ENCODE results near the gene MAN1C1. TPM values are rescaled to one million over a fixed set of nuclear protein-coding genes. Genes with fewer than 3 reads are reported as not detected.

Gene MAN1C1
- total RNA-seq, 1 experiment from 2014 or later, result 0.26 TPM

DNA sequence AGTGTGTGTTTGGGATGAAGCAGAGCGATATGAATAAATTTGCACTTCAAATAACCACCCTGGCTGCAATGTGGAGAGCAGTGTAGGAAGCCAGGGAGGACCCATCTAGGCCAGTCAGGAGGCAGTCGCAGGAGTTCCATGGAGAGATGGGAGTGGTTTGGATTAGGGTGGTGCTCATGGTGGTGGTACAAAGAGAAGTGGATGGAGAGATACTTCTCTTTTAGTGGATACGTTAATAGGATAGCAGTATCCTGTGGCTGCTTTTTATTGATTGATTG is 58.2 kb downstream of the MAN1C1 start:
- no peaks in the 10 kb centered on the region for H3K36me3 ChIP-seq
- H3K4me3 ChIP-seq, result no peak overlapping the region
- no peaks in the 10 kb centered on the region for H3K9me3 ChIP-seq
- H3K27me3 ChIP-seq, result 0 out of 2 replicates have a peak, but pooled peaks cover 2% of the 10 kb centered on the region
- no peak for DNase-seq

DNA sequence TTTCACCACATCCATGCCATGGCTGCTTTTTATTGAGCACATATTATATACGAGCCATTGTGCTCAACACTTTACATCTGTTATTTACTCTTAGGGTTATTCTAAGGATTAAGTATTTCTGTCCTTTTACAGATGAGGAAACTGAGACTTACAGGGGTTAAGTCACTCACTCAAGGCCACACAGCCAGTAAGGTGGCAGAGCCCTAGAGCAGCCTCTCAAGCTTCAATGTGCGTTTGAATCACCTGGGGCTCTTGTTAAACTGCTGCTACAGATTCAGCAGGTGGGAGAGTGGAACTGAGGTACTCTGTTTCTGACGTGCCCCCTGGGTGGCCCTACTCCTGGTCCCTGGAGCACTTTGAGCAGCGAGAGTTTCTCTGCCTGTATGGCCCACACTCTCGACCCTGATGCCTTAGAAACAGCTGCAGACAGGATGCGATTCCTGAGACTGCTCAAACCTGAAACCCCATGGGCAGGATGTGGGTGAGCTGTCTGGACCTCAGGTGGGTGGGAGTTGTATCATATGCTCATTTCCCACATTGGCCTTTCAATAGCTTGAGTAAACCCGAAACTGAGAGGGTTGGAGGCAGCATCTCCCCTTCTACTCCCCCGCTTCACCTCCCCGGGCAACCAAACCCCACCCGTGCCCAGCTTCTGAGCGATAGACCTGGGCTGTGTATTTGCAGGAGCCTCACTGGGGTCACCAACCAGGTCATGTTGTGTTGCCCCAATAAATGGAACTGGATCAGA is 59.3 kb downstream of the MAN1C1 start:
- 0 out of 2 replicates have a peak, but pooled peaks cover 2% of the 10 kb centered on the region for H3K27me3 ChIP-seq
- no peaks in the 10 kb centered on the region for H3K36me3 ChIP-seq
- H3K4me3 ChIP-seq, result no peak overlapping the region
- no peaks in the 10 kb centered on the region for H3K9me3 ChIP-seq
- no peak for DNase-seq

DNA sequence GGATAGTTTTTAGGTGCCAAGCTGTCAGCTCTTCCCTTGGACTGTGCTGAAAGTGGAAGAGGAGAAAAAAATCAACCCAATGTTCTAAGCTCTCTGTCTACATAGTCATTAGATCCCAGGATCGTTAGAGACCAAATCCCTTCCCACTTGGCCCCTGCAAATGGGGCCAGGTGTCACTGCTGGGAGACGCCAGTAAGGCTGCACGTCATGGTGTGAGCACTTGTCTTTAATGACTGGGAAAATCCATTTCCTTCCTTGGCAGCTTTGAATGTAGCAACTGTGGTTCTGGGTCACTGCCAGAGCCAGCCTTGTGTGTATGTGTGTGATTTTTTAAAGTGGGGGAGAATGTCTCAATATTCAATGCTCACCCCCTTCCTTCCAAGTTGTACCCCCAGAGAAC is 59.9 kb downstream of the MAN1C1 start:
- Histone ChIP-seq H3K36me3 (no peaks in the 10 kb centered on the region), H3K27me3 (0 out of 2 replicates have a peak, but pooled peaks cover 2% of the 10 kb centered on the region), H3K9me3 (no peaks in the 10 kb centered on the region), H3K4me3 (no peak overlapping the region)
- DNase-seq, result peak; percentile 57

DNA sequence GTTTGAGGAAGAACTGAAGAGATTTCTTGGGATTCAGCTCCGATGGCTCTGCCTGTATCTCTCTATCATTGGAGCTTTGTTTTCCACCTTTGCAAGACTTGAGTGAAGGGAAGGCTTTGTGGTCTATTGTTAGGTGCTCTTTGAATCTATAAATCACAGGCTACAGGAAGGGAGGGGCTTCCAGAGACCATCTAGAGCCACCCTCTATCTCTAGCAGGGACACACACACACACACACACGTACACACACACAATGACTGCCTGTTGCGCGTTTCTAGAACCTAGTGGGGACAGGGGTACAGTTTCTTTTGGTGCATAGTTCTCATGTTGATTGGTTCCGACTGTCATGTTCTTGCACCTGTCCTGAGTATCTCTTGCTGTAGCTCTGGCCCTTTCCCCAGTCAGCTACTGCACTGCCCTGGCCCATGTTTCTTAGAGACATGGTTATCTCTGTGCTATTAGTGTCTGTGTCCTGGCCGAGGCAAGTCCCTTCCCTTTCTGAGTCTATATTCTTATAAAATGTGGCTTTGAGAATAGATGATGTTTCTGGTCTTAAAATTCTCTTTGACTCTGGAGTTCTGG is 60.7 kb downstream of the MAN1C1 start:
- no peak for DNase-seq
- H3K27me3 ChIP-seq, result 0 out of 2 replicates have a peak, but pooled peaks cover 2% of the 10 kb centered on the region
- H3K36me3 ChIP-seq, result no peaks in the 10 kb centered on the region
- H3K9me3 ChIP-seq, result no peaks in the 10 kb centered on the region
- H3K4me3 ChIP-seq, result no peak overlapping the region

DNA sequence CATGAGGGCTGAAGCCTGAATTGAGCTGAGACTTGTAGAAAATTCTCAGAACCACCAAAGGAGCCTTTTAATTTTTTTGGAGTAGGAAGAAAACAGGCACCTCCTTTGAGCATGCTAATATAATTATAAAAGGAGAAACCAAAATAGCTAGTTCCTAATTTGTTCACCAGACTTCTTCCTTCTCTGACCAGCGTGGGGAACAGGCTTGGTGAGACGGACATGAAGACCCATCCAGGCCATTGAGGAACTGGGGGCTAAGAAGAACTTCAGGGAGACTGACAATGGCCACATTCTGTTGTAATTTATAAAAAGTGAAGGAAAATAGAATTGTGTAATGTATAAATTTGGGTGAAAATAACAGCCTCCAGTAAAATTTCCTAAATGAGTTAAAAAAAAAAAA is 62.6 kb downstream of the MAN1C1 start:
- Histone ChIP-seq H3K4me3 (no peak overlapping the region), H3K27me3 (0 out of 2 replicates have a peak, but pooled peaks cover 2% of the 10 kb centered on the region), H3K9me3 (no peaks in the 10 kb centered on the region), H3K36me3 (no peaks in the 10 kb centered on the region)
- no peak for DNase-seq

DNA sequence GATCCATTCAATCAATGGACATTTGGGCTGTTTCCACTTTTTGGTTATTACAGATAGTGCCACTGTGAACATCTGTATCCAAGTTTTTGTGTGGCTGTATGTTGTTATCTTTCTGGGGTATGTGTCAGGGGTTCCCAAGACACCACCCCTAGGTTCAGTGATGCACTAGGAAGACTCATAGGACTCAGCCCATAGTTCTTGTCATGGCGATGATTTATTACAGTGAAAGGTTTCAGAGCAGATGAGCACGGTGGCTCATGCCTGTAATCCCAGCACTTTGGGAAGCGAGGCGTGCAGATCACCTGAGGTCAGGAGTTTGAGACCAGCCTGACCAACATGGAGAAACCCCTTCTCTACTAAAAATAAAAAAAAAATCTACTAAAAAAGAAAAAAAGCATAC is 64.1 kb downstream of the MAN1C1 start:
- H3K4me3 ChIP-seq, result no peak overlapping the region
- DNase-seq, result no peak
- H3K27me3 ChIP-seq, result 0 out of 2 replicates have a peak, but pooled peaks cover 2% of the 10 kb centered on the region
- H3K9me3 ChIP-seq, result no peaks in the 10 kb centered on the region
- H3K36me3 ChIP-seq, result no peaks in the 10 kb centered on the region

DNA sequence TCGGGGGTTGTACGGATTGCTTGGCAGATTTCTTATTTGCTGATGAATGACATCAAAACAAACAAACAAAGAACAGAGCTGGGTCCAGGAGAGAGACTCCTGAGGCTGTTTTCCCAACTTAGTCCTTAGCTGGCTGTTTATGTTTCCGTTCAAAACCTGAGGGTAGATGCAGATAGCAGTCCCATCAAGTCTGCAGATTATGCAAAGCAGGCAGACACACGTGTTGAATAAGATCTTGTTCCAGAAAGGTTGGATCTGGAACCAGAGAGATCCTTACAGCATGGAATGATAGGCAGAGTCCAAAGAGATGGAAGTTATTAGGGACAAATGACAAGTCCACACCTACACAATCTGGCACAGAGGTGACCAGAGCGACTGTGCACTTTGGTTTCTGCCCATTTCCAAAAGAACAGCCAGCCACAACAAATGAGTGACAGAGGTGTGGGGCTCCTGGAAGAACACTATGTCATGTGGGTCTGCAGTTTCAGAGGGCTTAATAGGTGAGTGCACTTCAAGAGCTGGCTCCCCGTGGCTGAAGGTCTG is 65.5 kb downstream of the MAN1C1 start:
- H3K27me3 ChIP-seq, result 0 out of 2 replicates have a peak, but pooled peaks cover 2% of the 10 kb centered on the region
- DNase-seq, result no peak
- H3K9me3 ChIP-seq, result no peaks in the 10 kb centered on the region
- no peaks in the 10 kb centered on the region for H3K36me3 ChIP-seq
- H3K4me3 ChIP-seq, result no peak overlapping the region

DNA sequence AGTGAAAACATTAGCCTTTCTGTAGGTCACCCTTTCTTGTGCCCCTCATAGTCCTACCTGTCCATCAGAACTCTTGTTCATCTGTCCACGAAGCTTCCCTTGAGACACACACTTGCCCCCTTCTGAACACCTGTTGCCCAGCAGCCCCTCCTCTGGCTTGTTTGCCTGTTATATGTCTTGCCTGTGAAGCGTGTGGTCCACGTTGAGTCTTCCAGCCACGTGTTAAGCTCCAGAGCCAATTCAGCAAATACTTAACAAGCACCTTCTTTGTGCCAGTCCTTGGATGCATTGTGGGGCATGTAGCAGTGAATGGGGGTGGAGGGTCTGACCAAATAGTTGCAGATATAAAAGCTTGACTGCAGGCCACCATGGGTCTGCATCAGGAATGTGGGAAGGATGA is 66.6 kb downstream of the MAN1C1 start:
- no peaks in the 10 kb centered on the region for H3K9me3 ChIP-seq

DNA sequence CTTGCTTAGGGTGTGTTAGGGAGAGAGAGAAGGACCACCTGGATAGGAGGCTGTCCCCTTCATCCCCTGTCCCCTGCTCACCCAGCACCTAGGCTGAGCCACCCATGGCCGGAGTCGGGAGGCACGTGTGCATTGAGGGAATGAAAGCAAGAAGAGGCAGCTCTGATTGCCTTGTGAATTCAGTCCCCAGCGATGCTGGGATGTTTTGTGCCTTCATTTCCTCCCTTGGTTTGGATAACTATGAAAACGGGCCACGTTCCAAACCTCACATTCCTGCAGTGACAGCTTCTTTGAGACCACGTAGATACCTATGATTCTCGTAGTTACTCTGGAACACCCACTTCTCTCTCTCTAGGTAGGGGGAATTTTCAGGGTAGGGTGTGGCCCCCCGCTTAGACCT is 67.1 kb downstream of the MAN1C1 start:
- Histone ChIP-seq H3K36me3 (no peaks in the 10 kb centered on the region), H3K4me3 (no peak overlapping the region), H3K27me3 (0 out of 2 replicates have a peak, but pooled peaks cover 2% of the 10 kb centered on the region), H3K9me3 (no peaks in the 10 kb centered on the region)
- no peak for DNase-seq

More for the DNA sequence above, 66.6 kb downstream of the MAN1C1 start:
- no peak overlapping the region for H3K4me3 ChIP-seq
- 0 out of 2 replicates have a peak, but pooled peaks cover 2% of the 10 kb centered on the region for H3K27me3 ChIP-seq
- H3K36me3 ChIP-seq, result no peaks in the 10 kb centered on the region
- DNase-seq, result no peak

DNA sequence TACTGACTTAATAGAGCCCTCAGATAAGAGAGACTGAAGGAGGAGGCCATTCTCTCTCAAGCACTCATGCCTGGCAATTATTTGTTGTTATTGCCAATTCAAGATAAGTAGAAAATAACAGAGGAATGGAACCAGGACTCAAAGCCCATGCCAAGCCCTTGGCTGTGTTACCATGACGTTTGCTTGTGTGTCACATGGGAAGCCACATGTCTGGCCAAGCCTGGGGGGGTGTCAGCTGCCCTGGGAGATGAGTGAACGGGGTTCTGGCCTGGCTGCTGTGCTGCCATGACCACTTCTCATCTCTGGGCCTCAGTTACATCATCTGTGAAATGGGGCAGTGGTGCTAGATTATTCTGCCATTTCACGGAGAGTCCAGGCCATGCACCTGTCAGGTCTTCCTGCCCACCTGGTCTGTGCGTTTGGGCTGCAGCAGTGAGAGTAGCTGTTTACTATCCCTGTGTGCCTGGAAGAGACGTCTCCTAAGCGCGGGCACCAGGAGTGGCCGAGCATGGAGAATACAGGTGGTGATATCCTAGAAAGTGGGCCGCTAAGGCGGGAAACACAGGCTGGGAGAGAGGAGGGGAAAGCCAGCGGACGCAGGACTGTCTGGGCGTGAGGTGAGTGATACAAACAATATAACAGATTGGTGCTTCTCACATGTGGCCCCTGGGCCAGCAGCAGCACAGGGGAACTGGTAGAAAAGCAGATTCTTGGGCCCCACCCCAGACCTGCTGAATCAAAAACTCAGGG is 67.8 kb downstream of the MAN1C1 start:
- no peaks in the 10 kb centered on the region for H3K27me3 ChIP-seq
- H3K9me3 ChIP-seq, result no peaks in the 10 kb centered on the region
- DNase-seq, result no peak
- no peak overlapping the region for H3K4me3 ChIP-seq
- H3K36me3 ChIP-seq, result no peaks in the 10 kb centered on the region

DNA sequence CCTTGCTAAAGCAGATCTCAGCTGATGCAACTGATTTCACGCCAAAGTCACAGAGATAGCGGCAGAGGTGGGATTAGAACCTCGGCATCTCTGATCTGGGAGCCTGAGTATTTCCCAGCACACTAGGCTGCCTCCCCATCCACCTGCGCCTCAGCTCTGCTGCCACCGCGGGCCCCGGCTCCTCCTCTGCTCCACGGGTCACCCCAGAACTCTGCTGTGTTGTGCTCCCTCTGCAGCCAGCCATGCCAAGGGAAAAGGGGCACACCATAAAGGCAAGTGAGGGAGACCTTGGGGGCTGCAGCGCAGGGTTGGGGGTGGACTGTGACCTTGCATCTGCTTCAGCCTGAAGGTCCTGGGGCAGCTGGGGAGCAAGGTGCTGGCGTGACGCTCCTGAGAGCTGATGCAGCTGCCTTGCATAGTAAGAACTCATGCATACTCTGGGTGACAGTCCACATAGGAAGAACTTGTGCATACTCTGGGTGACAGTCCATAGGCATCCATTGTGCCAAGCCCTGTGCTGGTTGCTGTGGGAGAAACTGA is 68.7 kb downstream of the MAN1C1 start:
- no peaks in the 10 kb centered on the region for H3K27me3 ChIP-seq
- DNase-seq, result no peak
- H3K36me3 ChIP-seq, result no peaks in the 10 kb centered on the region
- H3K4me3 ChIP-seq, result no peak overlapping the region
- no peaks in the 10 kb centered on the region for H3K9me3 ChIP-seq

DNA sequence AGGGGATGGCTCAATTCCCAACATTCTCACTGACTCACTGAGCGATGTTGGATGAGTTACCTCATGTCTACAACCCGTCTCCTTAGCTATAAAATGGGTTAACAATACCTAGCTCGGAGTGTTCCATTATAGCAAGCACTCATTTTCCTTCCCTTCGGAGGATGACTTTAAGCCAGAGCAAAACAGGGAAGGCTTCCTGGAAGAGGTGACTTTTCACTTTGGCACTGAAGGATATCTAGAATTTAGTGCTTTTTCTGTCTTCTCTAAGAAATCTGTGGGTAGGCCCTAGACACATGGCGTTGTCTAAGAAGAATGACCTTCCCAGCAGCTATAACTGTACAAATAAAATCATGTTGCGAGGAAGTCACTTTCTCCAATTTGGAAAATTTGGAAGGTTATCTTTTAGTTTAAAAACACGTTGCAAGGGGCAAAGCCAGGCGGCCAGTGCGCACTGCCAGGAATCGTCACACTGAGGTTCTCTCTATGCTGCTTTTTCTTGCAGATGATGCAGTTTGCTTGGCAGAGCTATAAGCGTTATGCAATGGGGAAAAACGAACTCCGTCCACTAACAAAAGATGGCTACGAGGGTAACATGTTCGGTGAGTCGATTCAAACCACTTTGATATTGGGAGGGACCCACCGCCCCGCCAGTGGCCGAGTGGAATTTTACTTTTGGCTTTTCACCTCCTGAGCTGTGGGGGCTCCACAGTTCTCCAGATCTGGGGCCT is 69.5 kb downstream of the MAN1C1 start:
- Histone ChIP-seq H3K36me3 (no peaks in the 10 kb centered on the region), H3K27me3 (no peaks in the 10 kb centered on the region), H3K9me3 (no peaks in the 10 kb centered on the region), H3K4me3 (no peak overlapping the region)
- DNase-seq, result no peak

DNA sequence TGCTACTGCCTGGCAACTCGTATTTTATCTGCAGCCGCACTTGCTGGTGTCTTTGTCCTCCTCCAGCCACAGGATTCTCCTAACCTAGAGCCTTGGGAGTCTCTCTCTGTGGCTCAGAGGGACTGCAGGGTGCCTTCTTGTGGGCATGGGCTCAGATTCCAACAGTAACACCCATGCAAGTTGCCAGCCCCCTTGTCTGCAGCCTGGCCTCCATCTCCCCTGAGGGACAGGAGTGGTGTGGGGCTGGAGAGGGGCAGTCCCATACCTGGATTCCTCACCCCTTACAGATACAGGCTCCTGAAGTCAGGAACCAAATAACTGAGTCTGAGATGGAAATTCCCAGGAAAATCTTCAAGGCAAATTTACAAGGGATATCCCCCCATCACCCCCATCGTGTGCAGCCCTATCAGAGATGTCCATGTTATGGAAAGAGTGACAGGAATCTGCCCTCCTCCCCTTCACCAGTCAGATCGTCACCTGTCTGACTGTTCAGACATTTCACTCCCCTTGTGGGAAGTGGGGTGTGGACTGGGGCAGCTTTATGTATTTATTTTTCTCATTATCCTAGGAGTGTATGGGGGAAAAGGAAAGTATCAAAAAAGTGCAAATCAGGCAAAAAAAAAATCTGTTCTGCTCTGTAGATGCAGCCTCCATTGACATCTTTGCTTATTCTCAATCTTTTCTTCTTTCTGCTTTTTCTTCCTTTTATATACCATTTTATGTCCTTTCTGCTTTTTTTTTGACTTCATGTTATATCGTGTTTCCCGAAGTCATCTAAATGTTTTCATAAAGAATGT is 70.8 kb downstream of the MAN1C1 start:
- no peak for DNase-seq
- H3K9me3 ChIP-seq, result no peaks in the 10 kb centered on the region
- no peaks in the 10 kb centered on the region for H3K27me3 ChIP-seq
- no peak overlapping the region for H3K4me3 ChIP-seq
- no peaks in the 10 kb centered on the region for H3K36me3 ChIP-seq

DNA sequence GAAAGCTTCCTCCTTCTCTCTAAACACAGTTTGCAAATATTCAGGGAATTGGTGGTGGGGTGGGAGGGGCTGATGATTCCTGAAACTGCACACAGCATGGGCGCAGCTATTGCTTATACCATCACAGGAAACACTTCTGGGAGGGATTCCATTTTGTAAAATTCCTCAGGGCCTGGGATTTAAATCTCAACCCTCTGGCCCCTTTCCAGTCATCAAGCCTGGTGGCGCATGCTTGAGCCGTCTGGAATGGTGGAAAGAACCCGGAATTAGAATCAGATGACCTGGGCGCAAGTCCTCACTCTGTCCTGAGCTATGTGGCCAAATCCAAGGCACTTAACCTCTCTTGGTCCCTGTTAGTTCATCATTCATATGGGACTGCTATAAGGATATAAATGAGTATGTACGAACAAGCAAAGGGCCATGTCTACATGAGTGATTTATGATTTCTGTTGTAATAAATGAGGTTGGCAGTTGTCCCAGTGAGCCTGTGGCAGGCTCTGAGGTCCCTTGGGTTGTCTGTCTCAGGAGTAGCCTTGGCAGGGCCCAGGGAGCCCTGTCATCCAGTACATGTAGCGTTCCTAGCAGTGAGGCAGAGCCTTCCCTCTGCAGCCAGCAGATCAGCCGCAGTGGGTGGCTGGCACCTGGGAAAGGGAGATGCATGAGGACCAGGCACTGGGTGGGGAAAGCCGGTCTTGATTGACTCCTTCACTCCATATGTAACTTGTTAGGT is 72.0 kb downstream of the MAN1C1 start:
- DNase-seq, result no peak
- Histone ChIP-seq H3K27me3 (no peaks in the 10 kb centered on the region), H3K36me3 (no peaks in the 10 kb centered on the region), H3K4me3 (no peak overlapping the region), H3K9me3 (no peaks in the 10 kb centered on the region)

DNA sequence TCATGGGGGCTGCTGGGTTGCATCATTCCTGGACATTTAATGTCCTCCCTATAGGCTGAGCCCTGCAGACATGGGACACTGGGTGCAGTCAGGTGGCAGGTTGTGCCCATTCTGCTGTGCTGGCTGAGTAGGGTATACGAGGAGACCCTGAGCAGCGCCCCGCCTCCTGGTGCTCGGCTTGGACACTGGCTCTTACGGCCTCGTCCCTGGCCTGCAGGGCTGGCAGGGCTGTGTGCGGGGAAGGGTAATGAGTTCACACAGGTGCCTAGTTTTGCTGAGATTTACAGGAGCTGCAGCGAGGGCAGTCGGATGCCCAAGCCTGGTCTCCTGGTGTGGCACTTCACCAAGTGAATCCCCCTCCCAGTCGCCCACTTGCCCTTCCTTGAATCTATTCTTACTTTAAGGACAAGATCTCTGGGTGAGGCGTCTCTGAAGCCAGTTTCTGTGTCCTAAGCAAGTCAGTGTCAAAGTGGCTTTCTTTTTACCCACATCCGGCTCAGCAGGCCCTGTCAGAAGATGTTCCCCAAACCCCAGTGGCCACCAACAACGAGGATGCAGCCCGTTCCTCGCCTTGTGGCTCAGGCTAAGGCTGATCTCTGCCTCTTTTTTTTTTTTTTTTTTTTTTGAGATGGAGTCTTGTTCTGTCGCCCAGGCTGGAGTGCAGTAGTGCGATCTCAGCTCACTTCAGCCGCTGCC is 73.2 kb downstream of the MAN1C1 start:
- Histone ChIP-seq H3K27me3 (no peaks in the 10 kb centered on the region), H3K9me3 (no peaks in the 10 kb centered on the region)
- no peak for DNase-seq

More for the DNA sequence above, 73.2 kb downstream of the MAN1C1 start:
- Histone ChIP-seq H3K36me3 (no peaks in the 10 kb centered on the region), H3K4me3 (no peak overlapping the region)

Measured in MG63 (cell line).